GM19438 (cell line): ENCODE measurements around the gene STMP1.
A peak's percentile ranks its signal among the peaks of the same experiment; 100 is the strongest.
"Not testable (repeated sequence)": the region's sequence is repeated elsewhere in the genome, so short reads cannot be mapped to it uniquely, and the experiment has no call there.

Experiments used
- ATAC-seq: cut with Tn5 transposase; IDR thresholded peaks from one replicate; pipeline ENCODE4 v1.9.1; 2021; ENCODE audit warnings: low read depth; ENCODE audit not compliant: unreplicated experiment

The STMP1 gene

GRCh38 chr7:135662373-135663114 is at the start of gene STMP1:
STMP1 (plus strand) TSS chr7:135662514.
- ATAC-seq = peak; percentile 99

- ATAC-seq = no peak
These were observed 46.2 kb upstream of the STMP1 start for GRCh38 chr7:135616136-135616535.

- ATAC-seq = no peak
These were observed 44.5 kb upstream of the STMP1 start for GRCh38 chr7:135617781-135618180.

- ATAC-seq = no peak
These were observed 43.8 kb upstream of the STMP1 start for GRCh38 chr7:135618510-135618909.

- ATAC-seq = no peak
These were observed 41.9 kb upstream of the STMP1 start for GRCh38 chr7:135620447-135620846.

DNA sequence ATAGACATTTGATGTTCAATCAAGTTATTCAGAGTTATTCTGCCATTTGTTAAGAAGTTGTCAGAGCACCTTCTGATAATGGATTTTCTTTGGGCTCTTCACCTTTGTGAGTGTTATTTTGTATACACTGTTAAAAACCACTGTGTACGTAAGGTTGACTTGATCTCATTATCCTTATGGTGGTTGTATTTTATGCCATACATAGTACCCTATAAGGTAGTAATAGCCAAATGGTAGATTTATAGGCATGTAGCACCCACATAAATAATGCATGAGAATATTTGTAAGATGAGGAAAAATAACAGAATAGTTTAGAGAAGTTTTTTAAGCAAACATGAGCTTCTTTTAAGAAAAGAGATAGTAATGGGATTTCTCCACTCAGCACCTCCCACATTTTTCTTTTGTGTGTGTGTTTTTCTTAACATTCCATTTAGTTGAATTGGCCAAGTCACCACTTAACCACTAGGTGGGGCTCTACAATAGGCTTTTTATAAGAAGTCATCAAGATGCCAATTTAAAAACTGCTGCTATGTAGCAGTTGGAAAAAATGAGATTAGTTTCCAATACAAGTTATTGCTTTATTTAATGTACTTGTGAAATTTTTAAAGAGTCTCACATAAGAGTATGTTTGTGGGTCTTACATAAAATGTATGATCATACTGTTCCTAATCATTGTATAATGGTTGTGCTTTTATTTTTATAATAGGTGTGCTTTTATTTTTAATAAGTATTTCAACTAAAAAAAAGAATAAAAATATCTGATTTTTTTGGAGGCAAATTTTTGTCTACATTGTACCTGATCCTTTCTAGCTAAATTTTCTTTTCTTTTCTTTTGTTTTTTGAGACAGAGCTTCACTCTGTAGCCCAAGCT is 41.1 kb upstream of the STMP1 start:
- ATAC-seq = no peak

DNA sequence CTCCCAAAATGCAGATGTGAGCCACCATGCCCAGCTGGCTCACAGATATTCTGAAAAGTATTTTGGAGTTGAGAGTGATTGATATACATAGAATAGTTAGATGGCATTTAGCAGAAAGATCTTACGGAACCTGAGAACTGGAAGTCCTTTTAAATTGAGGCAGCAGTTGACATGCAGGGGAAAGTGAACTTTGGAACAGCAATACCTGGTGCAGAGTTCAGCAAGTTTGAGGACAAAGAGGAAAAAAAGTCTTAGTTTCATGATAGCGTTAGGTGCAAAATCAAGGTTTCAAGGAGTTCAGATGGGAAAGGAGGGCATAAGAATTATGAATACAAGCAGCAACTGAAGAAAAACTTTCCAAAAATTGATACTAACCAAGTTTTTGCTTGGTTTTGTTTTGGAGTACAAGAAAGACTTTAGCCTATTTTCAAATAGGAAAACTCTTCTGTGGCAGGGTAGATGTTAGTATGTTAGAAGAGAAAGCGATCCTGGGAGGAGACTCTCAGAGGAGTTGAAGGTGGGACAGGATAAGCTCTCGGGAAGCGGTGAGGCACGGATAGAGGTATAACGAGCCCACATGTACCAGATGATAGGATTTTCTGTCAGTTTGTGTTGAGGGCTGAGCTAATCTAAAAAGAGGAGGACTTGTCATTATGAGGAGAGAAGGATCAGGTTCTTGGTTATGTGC is 28.0 kb upstream of the STMP1 start:
- no peak for ATAC-seq

DNA sequence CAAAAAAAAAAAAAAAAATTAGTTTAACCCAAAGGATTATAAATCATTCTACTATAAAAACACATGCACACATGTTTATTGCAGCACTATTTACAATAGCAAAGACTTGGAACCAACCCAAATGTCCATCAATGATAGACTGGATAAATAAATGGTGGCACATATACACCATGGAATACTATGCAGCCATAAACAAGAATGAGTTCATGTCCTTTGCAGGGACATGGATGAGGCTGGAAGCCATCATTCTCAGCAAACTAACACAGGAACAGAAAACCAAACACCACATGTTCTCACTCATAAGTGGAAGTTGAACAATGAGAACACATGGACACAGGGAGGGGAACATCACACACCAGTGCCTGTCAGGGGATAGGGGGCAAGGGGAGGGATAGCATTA is 22.6 kb upstream of the STMP1 start:
- not testable (repeated sequence) for ATAC-seq

- no peak for ATAC-seq
These were observed 18.2 kb upstream of the STMP1 start for GRCh38 chr7:135644154-135644553.

DNA sequence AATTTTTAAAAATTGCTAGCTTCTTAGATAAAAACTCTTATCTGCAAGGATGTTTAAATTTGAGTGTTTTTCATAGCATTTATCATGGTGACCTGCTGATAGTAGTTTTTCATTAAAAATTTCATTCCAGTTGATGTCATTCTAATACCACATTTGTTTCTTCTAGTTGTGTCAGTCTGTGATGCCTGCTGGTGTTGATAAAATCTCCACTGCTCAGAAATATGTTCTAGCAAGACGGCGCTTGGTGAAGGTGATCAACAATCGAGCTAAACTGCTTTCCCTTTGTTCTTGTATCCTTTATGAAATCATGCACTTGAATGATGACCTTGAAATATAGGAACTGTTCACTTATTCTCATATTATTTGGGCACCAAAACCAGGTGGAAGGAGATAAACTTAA is 17.6 kb upstream of the STMP1 start:
- ATAC-seq = no peak

GRCh38 chr7:135645296-135645904 is 16.9 kb upstream of the STMP1 start:
- no peak for ATAC-seq

DNA sequence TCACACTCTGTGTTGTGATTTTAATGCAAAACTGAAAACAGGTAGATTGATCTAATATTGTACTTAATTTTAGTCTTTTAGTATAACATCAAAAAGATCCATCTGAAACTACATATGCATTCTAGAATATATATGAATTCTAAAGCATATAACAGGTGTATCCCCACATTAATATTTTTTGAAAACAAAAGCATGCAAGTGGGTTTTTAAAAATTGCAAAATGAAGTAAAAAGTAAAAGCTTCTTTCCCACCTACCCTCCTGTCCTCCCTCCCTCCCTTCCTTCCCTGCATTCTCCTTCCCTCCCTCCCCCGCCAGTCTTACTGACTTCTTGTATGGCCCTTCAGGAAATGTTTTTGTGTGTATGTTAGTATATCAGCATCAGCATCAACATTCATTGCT is 14.6 kb upstream of the STMP1 start:
- no peak for ATAC-seq

DNA sequence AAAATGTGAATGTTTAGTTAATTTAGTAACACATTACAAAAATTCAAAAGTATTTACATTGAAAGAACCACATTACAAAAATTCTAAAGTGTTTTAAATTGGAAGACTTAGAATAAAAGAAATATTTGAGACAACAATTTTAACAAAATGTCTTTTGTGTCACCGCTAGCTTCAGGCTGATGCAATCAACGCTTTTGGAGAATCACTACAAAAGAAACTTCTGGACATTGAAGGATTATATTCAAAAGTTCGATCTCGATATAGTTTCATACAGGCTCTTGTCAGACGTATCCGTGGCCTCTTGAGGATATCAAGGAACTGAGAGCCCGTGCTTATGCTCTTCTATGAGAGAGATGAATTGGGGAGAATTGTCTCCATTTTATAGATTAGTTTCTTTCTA is 14.1 kb upstream of the STMP1 start:
- no peak for ATAC-seq

- ATAC-seq = no peak
These were observed 11.3 kb upstream of the STMP1 start for GRCh38 chr7:135650831-135651573.

DNA sequence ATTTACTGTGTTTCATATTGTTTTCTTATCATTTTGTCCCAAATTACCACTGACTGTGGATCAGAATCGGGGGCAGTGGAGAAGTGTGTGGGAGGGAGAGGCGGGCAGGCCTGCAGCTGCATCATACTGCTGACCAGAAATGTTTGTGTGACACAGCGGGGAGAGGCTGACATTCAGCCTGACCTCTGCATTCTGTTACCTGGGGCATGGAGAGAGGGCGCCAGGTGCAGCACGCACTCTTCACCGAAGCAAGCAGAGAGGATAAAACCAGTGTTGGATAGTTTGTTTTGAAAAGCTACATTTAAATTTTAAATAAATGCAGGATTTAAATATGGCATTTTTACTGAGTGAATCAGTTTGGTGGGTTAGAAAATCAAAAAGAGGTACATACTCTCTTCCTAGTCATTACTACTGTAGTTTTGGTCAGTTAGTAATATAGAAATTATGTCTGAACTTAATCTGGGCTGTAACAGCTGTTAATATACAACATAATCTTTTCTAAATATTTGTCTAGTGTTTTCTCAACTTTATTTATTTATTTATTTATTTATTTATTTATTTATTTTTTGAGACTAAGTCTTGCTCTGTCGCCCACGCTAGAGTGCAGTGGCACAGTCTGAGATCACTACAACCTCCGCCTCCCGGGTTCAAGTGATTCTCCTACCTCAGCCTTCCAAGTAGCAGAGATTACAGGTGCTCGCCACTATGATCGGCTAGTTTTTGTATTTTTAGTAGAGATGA is 8.8 kb upstream of the STMP1 start:
- no peak for ATAC-seq

- ATAC-seq = no peak
These were observed 3.8 kb upstream of the STMP1 start for GRCh38 chr7:135658564-135658963.

- no peak for ATAC-seq
These were observed 3.0 kb upstream of the STMP1 start for GRCh38 chr7:135659159-135659846.

GRCh38 chr7:135661311-135662122 is 797 bp upstream of the STMP1 start:
- ATAC-seq = no peak
